Fibroblast of skin of scalp (primary cell): ENCODE results near the gene CDK5RAP3. TPM values are rescaled to one million over a fixed set of nuclear protein-coding genes. Genes with fewer than 3 reads are reported as not detected.
A peak's percentile ranks its signal among the peaks of the same experiment; 100 is the strongest.
"Not testable (repeated sequence)": the region's sequence is repeated elsewhere in the genome, so short reads cannot be mapped to it uniquely, and the experiment has no call there.

ENCODE experiments used
- DNase-seq: peaks from one replicate; pipeline ENCODE4 v3.0.0-alpha.2; 2013
- polyA plus RNA-seq, 2 experiments: library from polyadenylated mRNA; unstranded; fragments of 120-200 nt; gene quantifications; one replicate each; pipeline ENCODE4 v1.2.1, GENCODE V29; 2013; ENCODE audit not compliant: insufficient read length in 2 of 2

CDK5RAP3 gene, protein sequence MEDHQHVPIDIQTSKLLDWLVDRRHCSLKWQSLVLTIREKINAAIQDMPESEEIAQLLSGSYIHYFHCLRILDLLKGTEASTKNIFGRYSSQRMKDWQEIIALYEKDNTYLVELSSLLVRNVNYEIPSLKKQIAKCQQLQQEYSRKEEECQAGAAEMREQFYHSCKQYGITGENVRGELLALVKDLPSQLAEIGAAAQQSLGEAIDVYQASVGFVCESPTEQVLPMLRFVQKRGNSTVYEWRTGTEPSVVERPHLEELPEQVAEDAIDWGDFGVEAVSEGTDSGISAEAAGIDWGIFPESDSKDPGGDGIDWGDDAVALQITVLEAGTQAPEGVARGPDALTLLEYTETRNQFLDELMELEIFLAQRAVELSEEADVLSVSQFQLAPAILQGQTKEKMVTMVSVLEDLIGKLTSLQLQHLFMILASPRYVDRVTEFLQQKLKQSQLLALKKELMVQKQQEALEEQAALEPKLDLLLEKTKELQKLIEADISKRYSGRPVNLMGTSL
- 77.3 TPM for polyA plus RNA-seq (2013, experiment 1 of 2; ENCODE audit: insufficient read length)
- 68.7 TPM for polyA plus RNA-seq (2013, experiment 2 of 2; ENCODE audit: insufficient read length)

DNA sequence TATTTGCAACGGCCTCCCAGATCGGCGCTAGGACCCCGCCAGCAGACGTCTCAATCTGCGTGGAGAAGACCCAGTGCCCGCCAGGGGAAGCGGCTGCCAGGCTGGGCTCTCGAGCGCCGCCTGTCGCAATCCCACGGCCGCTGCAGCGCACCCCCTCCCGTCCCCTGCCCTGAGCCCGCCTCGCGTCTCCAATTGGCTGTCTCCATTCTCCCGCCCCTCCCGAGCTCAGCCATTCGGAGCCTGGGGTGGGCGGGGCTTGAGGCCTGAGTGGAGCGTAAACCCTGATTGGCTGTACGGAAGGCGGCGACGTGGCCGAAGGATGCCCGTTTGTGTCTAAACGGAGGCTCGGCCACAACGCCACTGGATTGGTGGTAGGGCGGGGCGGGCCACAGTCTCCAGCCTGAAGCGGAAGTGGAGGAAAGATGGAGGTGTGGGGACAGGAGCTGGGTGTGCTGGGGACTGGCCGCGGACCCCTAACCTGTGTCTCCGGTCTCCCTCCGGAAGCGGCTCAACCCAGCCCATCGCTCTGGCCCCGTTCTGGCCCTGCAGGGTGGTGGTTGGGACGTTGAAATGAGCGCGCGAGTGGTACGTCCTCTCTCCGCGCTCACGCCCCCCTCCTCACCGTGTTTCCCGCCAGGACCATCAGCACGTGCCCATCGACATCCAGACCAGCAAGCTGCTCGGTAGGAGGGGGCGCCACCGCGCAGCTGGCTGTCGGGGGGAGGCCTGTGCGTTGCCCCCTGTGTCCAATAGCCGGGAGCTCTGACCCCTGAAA, at the start of gene CDK5RAP3:
Gene CDK5RAP3 (plus strand): TSS at position 389 of the 775 bp plus-strand sequence. CDS start 34 bp downstream, at position 423.
- peak; percentile 99 for DNase-seq

DNA sequence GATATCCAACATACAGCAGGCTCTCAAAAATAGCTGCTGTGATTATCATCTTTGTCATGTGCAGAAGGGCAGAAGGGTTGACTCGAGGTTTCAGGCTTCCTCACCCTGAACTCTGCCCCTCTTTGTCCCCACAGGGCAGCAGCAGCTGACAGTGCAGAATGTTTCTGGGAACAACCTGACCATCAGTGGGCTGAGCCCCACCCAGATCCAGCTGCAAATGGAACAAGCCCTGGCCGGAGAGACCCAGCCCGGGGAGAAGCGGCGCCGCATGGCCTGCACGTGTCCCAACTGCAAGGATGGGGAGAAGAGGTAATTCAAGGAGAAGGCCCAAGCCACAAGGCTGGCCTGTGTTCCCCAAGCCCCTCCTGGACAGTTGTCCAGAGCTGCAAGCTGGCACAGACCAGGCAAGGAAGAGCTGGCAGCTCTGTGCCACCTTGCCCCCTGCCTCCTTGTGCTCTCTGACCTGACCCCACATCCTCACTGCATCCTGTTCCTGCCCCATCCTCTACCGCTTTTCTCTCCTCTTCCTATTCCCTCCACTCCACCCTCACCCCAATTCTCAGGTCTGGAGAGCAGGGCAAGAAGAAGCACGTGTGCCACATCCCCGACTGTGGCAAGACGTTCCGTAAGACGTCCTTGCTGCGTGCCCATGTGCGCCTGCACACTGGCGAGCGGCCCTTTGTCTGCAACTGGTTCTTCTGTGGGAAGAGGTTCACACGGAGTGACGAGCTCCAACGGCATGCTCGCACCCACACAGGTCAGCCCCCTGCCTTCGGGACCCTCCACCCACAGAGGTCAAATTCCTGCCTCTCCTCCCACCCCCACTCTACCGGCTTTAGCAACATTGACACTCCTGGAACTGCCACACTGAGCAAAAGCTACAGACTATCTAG, 45.9 kb upstream of the CDK5RAP3 start:
- DNase-seq, result no peak

DNA sequence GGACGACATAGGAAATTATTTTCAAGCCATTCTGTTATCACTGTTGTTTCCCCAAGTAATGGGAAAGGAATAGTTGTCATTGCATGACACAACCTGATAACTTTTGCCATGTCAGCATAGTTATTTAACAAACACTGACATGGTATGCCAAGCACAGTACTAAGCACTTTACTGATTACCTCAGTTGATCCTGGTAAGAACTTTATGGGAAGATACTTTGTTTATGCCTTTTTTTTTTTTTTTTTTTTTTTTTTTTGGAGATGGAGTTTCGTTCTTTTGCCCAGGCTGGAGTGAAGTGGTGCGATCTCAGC, 45.3 kb upstream of the CDK5RAP3 start:
- DNase-seq, result no peak

DNA sequence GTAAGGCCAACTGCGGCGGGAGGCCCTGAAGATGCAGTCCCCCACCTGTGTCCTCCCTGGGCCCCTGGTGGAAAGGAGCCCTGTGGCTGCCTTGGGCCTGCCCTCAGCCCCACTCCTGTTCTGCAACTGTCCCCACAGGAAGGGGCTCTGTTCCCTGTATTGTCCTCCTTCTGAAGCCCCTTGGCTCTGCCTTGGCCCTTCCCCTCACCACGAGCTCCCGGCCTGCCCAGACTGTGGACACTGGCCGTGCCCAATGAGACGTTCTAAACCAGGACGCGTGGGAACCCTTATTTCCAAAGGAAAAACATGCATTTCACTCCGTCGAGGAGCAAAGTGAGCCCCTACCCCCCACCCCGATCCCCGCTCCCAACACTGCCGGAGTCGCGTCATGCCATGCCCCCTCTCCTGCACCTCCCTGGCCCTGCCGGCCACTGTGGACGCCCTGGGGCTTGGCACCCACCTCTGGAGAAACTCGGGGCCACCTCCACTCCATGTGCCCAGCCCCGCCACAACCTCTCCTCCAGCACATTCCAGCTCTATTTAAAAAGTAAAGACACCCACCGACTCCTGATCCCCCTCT, 43.0 kb upstream of the CDK5RAP3 start:
- no peak for DNase-seq

DNA sequence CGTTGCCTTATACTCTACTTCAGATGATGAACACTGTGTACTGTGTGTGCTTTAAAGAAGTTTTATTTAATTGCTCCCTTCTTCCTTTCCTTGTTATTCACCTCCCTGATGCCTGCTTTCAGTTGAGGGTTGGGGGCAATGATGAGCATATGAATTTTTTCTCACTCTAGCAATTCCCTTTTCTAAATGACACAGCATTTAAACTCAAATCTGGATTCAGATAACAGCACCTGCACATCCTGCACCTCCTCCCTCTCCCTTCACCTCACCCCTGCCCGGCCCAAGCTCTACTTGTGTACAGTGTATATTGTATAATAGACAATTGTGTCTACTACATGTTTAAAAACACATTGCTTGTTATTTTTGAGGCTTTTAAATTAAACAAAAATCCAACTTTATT, 42.5 kb upstream of the CDK5RAP3 start:
- no peak for DNase-seq

DNA sequence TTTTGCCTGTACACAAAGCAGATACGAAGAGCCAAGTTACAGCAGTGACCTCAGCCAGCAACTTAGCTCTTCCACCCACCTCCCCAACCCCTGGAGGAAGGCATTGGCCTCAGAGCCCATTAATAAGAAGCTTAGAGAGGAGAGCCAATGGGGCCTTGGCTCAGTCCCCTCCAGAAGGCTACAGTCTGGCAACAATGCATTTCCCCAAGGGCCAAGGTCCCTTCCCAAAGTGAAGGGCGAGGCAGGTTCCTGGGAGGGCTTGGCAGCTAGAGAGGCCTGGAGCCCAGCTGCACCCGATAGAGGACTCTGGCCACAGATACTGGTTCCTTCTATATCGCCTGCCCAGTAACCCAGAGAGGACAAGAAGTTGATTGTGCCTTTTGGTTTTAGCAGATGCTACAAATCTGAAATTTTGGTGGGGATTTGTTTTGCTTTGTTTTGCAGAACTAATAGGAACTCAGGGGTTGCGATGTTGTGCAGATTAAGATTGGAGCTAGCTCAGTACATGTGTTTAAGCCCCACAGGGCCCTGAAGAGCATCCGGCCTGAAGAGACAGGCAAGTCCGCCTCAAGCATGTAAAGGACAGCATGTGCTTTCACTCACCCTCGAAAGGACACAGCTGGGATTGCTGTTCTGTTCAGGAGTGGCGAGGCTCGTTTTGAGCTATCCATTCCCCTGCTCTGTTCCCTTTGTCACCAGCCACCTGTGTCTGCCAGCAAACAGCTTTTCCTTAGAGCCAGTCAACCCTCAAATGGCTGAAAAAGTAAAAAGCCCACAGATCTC, 41.5 kb upstream of the CDK5RAP3 start:
- no peak for DNase-seq

DNA sequence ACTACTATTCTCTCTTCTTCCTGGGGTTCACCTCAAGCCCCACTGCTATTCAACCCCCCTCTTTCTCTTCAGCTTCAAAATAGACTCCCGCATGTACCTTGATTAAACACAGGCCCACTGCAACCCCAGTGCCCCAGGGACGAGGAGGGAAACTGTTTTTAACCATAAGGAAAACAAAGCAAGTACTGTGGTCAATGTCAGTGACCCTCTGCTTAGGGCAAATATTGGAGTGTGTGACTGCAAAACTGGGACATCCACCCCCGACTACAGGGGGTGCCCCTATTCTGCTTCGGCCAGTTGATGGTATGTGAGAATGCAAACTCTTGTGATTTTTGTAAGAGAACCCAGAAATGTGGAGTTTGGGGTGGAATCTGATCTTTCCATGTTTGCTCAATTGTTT, 39.1 kb upstream of the CDK5RAP3 start:
- no peak for DNase-seq

DNA sequence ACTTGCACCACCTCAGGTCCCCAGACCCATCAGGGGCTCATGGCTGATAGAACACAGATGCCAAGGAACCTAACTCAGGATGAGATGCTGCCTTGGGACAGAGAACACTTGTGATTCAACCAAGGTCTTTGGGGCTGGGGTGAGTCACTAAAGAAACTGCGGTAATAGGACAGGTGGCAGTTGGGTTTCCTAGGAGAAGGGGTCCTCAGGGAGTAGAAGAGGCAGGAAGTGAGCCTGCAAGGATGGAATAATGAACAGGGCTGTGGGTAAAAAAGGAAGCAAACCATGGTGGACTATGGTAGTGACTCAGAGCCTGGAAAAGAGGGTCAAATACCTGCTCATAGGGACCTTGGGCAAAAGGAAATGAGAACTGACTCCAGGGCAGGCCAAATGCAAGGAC, 36.1 kb upstream of the CDK5RAP3 start:
- peak; percentile 22 for DNase-seq

DNA sequence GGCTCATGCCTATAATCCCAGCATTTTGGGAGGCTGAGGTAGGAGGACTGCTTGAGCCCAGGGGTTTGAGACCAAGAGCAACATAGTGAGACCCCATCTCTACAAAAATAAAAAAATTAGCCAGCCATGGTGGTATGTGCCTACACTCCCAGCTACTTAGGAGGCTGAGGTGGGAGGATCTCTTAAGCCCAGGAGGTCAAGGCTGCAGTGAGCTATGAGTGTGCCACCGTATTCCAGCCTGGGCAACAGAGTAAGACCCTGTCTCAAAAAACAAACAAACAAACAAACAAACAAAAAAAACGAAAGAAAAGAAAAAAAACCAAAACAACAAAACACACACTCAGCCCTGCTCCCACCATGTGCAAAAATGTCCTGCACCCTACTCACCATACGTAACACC, 35.4 kb upstream of the CDK5RAP3 start:
- DNase-seq, result not testable (repeated sequence)

DNA sequence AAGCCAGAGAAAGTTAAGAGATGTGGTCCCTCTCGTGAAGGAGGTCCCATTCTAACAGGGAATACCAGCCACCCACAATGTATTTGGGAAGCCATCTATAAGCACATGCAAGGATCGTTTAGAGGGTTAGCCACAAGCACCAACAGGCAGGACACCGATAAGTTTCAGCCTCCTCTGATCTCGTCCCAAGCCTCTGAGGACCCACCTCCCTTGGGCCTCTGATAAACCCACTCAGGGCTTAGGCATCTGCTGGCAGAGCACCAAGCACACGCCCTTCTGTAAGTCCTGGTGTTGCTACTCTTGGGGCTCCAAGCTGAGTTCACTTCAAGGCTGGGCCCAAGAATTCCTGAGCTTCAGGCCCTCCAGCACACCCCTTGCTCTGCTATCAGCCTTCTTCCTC, 35.0 kb upstream of the CDK5RAP3 start:
- peak; percentile 74 for DNase-seq

DNA sequence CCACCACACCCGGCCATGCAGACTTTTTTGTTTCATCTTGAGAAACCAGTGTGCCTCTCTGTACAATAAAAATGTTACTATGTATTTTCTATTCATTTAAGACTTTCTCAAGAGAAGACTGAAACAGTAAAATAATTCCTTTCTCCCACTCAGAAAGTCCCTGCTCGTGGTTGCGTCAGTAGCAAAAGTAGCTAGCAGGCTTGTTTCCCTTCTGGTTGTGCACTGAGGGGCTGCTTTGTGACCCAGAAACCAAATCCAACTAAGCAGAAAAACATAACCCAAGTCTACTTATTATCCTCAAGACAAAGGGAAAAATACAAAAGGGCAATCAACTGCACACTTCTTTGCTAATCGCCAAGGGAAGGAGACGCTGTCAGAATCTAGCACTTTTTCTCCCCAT, 33.0 kb upstream of the CDK5RAP3 start:
- DNase-seq, result no peak

DNA sequence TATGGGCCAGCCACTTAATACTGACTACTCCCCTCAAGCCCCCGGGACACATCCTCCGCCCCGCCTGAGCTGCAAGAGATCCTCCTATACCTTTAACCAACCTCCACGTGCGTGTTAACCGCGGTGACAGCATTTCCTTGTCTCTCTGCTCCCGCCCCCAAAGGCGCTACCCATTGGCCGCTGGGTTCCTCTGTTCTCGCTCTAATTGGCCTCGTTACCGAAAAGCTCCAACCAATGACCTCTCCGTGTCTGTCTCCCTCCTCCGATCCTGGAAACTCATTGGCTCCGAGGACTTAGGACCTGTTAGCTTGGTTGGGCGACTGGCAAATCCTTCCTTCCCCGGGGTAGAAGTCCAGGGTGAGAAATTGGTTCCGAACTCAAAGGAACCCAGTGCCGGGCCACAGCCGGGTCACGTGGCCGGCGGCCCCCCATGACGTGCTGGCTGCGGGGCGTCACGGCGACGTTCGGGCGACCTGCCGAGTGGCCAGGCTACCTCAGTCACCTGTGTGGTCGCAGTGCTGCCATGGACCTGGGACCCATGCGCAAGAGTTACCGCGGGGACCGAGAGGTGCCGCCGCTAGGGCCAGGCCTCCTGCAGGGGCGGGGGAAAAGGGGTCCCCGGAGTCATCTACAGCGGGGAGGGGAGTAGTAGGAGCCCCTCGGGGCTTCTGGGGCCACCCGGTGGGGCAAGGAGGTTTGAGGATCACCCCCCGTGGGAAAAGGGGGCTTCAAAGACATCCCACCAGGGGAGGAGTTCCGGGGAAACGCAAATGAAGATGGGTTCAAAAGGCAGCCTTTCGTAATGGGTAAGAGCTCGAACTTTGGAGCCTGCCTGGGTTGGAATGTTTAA, 29.4 kb upstream of the CDK5RAP3 start, which contains the start of gene PNPO:
Gene PNPO (plus strand): TSS at position 326 of the 850 bp plus-strand sequence. CDS start 105 bp downstream, at position 431.
- peak; percentile 98 for DNase-seq

DNA sequence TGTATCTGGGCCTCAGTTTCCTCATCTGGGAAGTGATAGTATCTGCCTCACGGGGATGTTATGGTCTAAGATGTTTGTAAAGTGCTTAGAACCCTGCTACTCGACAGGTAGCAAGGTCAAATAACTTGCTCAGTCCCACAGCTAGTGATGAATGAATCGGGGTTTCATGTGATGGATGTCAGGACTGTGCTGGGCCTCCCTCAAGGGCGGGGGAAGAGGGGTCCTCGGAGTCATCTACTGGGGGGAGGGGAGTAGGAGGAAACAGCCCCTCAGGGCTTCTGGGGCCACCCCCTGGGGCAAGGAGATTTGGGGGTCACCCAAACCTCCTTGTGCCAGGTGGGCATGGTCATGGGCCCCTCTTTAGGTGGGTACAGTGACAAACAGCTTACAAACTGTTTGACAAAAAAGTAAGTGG, 28.8 kb upstream of the CDK5RAP3 start:
- DNase-seq, result no peak

DNA sequence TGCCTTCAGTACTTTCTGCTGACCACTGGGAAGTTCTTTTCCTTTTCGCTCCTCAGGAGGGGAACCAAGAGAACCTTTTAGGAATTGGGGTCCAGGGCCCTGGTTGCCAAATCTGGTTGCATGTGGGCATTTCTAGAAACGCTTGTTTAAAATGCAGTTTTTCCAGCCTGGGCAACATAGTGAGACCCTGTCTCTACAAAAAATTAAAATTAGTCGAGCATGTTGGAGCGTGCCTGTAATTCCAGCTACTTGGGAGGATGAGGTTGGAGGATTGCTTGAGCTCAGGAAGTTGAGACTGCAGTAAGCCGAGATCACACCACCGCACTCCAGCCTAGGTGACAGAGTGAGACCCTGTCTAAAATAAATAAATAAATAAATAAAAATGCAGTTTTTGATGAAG, 28.3 kb upstream of the CDK5RAP3 start:
- DNase-seq, result no peak

DNA sequence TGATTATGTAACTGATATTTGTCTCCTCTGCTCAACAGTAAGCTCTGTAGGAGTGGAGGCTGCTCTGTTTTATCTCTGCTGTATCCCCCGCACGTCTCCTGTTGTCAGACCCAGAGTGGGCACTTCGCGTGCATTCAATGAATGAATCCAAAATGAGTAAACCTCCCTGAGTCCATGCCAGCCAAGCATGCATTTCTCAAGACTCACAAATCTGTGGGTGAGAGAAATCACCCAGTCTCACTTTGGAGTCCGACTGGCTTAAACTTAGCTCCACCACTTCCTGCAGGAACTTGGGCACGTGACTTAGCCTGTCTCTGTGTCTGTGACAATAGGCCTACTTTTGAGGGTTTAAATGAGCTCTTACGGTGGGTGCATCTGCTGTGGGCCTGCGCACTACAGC, 25.8 kb upstream of the CDK5RAP3 start:
- no peak for DNase-seq

DNA sequence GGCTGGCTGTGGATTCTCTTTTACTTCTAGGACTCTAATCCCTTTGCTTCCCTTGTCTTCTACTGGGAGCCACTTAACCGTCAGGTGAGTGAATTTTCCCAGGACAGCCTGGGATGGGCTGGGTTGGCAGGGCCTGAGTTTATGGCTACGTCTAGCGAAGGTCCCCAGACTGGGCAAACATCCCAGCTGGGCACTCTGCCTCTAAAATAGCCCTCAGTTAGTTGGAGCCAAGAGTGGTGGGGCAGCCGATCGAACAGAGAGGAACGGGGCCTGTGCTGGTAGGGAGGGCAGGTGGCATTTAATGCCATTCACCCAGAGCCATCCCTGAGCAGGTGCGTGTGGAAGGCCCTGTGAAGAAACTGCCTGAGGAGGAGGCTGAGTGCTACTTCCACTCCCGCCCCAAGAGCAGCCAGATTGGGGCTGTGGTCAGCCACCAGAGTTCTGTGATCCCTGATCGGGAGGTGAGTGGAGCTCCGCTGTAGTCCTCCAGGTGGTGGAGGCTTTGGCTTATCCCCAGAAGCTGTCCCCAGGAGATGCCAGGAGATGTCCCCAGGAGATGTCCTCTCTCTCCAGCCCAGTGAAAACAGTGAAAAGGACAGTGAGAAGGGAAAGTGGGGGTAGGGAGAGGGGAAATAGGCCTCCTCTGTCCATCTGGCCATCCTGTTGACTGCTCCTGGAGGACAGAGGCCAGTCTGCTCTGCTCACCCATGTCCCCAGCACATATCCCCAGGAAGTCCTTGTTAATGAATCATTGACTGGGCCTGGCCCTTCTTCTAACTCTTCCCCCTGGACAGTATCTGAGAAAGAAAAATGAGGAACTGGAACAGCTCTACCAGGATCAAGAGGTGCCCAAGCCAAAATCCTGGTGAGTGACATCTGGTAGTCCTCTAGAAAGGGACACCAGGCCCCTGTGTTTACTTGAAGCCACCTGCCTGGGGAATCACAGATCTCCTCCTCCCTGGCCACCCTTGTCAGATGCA, 25.1 kb upstream of the CDK5RAP3 start:
- DNase-seq, result no peak

DNA sequence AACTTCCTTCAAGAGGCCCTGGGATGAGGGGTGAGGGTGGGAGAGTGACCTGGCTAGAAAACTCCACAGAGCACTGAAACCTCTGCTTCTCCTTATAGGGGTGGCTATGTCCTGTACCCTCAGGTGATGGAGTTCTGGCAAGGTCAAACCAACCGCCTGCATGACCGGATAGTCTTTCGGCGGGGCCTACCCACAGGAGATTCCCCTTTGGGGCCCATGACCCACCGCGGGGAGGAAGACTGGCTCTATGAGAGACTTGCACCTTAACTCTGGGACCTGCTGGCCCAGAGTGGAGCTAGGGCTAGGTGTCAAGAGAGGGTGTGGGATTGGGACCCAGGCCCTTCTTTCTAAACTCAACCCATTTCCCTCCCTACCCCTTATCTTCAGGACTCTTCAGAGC, 24.4 kb upstream of the CDK5RAP3 start:
- DNase-seq, result no peak

DNA sequence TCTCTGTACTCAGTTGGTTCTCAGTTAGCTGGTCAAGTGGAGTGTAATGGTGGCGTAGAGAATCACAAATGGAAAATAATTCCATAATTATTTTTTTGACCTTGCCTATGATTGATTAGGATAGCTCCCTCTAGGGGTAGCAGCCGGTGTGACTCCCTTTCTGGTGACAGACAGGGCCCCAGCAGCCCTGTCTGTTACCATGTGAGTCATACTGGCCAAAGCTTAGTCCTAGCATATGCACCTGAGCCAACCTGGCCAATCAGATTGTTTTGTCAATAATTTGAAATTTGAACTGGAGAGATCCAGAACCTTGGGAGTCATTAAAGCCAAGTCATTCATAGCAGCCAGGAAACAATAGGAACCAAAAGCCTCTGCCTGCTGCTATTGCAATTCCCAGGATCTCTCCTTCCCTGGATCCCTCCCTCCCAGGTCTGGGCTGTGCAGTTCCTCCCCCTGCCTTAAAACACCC, 23.9 kb upstream of the CDK5RAP3 start:
- DNase-seq, result peak; percentile 72

DNA sequence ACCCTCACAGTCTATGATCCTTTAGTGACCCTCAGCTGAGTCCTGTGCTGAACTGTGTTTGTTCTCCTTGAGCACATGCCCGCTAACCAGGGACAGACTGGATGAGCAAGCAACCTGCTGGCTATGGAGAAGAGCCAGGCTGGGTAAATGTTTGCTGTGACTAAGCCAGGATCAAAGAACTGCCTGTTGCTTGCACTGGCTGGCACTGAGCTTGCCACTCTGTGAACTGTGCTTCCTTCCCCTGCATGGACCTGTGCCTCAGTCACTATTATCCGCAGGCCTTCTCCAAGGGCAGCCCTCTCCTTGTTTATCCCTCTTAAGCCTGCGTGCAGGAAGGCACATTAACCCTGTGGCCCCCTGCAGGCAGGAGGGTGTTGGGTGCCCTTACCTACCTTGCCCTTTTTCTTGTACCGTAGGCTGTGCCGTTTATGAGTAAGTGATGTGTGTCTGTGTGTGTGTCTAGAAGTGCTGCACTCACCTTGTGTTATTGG, 22.2 kb upstream of the CDK5RAP3 start:
- no peak for DNase-seq
